ENCODE measurements around the gene MED13L.

MED13L gene

GRCh38 chr12:116174006-116174405 lies 103.5 kb downstream of the MED13L start:
- no peak for DNase-seq

DNA sequence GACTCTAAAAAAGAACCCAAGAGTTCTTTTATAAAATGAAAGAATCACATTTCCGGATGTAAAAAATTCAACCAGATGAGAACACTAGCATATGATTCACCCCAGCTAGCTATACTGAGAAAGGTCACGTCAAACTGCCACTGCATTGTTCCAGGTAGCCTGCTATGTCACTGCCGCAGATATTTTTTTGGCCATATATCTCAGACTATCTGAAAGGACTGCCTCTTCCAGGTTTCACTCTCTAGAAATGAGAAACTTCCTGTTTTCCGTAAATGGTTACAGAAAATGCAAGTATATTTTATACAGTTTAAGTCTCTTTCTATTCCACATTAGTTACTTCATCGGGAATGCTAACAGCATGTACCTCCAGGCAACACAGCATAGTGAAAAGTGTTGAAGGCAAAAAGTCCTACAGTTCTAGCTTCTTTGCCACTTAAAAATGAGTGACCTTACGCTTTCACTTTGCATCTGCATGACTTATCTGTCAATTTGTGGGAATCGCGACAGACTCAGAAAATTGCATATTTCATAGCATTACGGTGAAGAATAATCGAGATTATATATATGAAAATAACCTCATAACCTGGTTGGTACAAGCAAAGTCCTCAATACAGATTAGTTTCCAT lies 105.2 kb downstream of the MED13L start:
- no peak for DNase-seq

- no peak for DNase-seq
These were observed 105.9 kb downstream of the MED13L start for GRCh38 chr12:116171549-116171948.

- no peak for DNase-seq
These were observed 108.4 kb downstream of the MED13L start for GRCh38 chr12:116169071-116169470.

- DNase-seq: no peak
These were observed 111.2 kb downstream of the MED13L start for GRCh38 chr12:116166306-116166705.

- no peak for DNase-seq
These were observed 112.5 kb downstream of the MED13L start for GRCh38 chr12:116165036-116165425.

GRCh38 chr12:116164250-116165035 lies 113.0 kb downstream of the MED13L start:
- DNase-seq: no peak

DNA sequence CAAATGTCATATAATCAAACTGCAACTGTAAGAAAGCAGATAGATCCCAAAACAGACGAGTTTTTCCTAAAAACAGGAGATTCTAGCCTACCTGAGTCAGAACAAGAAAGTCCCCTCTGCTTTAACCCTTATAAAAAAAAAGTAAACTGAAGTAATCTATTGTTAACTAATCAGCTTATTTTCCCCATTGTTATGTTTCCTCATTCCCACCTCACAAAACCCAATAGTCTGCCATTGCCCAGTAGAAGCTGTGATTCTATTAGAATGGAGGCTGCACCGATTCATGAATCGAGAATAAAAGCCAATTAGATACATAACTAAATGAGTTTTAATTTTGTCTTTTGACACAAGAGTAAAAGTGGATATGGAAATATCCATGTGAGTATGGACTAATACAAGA lies 115.4 kb downstream of the MED13L start:
- no peak for DNase-seq

GRCh38 chr12:116161588-116161987 lies 115.9 kb downstream of the MED13L start:
- no peak for DNase-seq

- no peak for DNase-seq
These were observed 116.5 kb downstream of the MED13L start for GRCh38 chr12:116160883-116161458.

DNA sequence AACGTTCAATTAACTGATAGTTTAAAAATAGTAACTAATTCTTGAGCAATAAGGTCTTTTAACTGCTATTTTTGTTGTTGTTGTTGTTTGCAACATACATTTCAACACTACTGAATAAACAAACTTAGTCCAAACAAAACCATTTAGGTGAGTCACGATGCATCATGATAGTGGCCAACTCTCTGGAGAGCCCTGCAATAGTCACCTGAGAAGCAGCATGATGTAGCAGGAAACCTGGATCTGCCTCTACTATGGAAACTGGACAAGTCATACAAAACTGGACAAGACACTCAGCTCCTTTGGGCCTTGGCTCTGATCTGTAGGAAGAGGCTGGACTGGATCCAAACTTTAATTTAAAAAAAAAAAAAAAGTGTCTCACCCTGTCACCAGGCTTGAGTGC lies 117.3 kb downstream of the MED13L start:
- no peak for DNase-seq

DNA sequence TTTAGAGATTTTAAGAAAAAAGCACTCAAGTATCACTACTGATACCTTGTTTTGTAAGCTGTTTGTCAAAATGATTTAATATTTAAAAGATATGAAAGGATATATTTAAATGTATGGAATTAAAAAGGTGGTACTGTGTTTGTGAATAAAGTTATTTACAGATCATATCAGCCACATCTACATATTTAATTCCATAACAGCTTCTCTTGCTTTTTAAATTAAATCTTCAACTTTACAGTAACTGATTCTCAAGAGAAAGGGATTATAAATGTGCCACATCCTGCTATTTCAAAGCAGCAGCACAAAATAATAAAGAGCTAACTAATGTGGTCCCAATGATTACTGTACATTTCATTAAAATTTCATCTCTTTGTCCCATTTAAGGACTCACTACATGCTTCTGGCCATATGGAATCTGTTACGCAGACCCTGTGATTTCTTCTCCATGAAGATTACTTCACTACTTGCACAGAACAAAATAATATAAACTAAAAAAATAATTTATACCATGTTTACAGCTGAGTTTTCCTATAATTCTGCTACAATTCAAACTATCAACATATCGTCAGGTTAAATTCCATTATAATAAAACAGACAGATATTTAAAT lies 117.8 kb downstream of the MED13L start:
- no peak for DNase-seq

GRCh38 chr12:116159175-116159574 lies 118.3 kb downstream of the MED13L start:
- DNase-seq: no peak

DNA sequence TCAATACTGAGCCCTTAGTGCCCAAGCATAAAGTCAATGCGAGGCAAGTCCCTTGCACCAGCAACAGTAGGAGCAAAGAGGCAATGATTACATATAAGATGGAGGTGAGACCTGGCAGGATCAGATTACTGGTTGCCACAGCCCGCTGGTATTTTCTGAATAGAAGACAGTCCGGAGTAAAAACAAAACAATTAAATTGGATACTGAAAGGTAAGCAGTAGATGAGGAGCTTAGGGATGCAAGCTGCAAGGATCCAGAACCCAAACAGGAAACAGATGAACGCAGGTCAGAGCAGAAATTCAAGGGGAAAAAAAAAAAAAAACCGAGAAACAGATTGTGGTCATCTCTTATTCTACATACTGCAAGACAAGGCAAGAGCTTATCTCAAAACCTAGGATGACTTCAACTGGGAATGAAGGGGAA lies 119.6 kb downstream of the MED13L start:
- DNase-seq: no peak

DNA sequence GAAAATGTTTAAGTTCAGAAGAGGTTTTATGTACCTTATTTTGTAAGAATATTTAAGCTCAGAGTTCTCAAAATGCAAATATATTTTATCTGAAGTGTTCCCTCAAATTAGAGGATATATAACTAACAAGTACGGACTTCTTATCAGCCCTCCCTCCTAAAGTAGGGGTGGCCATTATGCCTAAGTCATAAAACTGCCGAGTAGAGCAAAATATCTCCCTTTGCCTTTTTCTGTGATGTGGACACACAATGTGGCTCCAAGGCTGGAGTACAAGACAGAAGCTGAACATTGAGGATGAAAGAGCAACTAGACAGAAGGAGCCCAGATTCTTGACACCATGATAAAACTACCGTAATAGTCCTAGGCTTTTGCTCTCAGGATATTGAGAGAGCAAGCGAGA lies 120.9 kb downstream of the MED13L start:
- DNase-seq: no peak

DNA sequence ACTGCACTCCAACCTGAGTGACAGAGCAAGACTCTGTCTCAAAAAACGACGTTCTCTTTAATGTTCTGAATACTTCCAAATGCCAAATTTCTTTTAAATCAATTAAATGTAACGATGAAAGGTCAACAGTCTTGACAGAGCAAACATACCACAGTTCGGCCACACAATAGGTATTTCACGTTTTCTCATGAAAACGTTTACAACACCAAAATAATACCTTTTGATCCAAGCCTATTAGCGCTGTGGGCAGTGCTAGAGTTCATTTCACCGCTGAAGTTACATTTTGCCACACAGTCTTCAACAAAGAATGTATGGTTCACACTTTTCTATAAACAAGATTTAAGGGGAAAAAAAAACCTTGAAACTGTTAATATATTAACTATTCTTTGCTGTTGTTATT lies 122.1 kb downstream of the MED13L start:
- DNase-seq: no peak

- DNase-seq: no peak
These were observed 123.5 kb downstream of the MED13L start for GRCh38 chr12:116153983-116154382.

GRCh38 chr12:116153113-116153512 lies 124.4 kb downstream of the MED13L start:
- DNase-seq: no peak

DNA sequence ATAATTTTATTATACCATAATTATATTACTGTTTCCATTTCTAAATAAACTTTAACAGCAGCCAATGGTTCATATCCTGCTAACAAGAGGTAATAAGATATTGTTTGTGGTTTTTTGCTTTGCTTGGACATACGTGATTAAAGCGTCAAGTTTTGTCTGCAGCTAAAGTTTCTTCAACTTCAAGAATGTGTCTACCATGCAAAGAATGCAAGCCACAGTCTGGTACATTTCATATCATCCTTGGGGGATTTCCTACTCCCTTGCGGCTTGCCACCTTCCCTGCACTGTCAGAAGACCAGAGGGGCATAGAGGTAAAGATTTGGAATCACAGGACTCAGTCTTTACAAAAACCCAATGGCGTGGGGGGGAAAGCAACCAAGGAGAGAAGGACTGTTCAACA lies 125.2 kb downstream of the MED13L start:
- DNase-seq: no peak

GRCh38 chr12:116150452-116150851 lies 127.0 kb downstream of the MED13L start:
- no peak for DNase-seq

DNA sequence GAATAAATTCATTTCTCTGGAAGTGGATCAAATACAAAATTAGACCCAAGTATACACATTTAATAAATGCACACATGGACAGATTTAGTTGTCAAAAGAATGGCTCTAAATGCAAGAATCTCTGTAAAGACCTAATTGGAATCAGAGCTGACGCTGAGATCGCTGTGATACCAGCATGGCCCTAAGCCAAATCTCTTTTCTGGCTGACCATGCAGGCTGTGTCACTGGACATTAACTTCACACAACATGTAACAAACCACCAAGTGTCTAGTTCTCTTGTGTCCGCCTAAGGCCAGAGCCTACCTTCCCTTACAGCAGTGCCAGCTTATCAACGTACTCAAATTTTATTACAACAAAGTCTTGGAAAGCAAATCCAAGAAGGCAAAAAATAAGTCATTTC lies 127.5 kb downstream of the MED13L start:
- no peak for DNase-seq

DNA sequence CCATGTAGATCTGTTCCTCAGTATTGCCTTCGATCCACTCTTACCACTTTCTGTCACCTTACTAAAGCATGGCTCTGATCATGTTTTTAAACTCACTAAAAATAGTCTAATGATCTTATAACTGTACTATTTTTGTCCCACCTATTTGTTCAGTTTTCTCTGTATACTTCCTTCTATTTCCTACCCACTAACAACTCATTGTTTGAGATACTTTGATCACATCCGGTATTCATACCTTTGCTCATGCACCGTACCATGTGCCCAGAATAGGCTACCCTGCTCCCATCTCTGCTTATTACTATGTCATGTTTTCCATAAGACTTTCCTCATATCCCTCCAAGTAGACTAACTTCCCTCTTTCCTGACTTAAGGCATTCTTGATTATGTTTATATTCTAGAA lies 128.6 kb downstream of the MED13L start:
- no peak for DNase-seq

GRCh38 chr12:116146386-116146785 lies 131.1 kb downstream of the MED13L start:
- no peak for DNase-seq

DNA sequence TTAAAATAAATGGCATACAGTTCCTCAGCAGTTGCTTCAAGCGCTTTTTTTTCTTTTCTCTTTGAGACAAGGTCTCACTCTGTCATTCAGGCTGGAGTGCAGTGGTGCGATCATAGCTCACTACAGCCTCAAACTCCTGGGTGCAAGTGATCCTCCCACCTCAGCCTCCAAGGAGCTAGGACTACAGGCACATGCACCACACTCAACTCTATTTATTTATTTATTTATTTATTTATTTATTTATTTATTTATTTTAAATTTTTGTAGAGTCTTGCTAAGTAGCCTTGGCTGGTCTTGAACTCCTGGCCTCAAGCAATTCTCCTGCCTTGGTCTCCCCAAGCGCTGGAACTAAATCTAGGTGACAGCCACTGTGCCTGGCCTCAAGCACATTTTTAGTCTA lies 132.0 kb downstream of the MED13L start:
- DNase-seq: no peak

All from CD4-positive, alpha-beta T cell treated with Interferon gamma for 1 hour (primary cell).